GM12874 (cell line): ENCODE results near the gene TMEM183A.
A peak's percentile ranks its signal among the peaks of the same experiment; 100 is the strongest.

Experiments
- TF ChIP-seq, protein P1 (sequence below): IDR thresholded peaks from 2 replicates; pipeline ENCODE4 v1.5.1; 2011; ENCODE audit warnings: low read depth, mild to moderate bottlenecking, control low read depth, low read length, moderate library complexity; ENCODE audit not compliant: insufficient read depth

Gene TMEM183A

GRCh38 chr1:203036537-203036936 lies 29.4 kb downstream of the TMEM183A start:
- TF ChIP-seq, protein P1, sequence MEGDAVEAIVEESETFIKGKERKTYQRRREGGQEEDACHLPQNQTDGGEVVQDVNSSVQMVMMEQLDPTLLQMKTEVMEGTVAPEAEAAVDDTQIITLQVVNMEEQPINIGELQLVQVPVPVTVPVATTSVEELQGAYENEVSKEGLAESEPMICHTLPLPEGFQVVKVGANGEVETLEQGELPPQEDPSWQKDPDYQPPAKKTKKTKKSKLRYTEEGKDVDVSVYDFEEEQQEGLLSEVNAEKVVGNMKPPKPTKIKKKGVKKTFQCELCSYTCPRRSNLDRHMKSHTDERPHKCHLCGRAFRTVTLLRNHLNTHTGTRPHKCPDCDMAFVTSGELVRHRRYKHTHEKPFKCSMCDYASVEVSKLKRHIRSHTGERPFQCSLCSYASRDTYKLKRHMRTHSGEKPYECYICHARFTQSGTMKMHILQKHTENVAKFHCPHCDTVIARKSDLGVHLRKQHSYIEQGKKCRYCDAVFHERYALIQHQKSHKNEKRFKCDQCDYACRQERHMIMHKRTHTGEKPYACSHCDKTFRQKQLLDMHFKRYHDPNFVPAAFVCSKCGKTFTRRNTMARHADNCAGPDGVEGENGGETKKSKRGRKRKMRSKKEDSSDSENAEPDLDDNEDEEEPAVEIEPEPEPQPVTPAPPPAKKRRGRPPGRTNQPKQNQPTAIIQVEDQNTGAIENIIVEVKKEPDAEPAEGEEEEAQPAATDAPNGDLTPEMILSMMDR = no peak

GRCh38 chr1:203037509-203038190 lies 30.5 kb downstream of the TMEM183A start:
- TF ChIP-seq, protein P1 = no peak

DNA sequence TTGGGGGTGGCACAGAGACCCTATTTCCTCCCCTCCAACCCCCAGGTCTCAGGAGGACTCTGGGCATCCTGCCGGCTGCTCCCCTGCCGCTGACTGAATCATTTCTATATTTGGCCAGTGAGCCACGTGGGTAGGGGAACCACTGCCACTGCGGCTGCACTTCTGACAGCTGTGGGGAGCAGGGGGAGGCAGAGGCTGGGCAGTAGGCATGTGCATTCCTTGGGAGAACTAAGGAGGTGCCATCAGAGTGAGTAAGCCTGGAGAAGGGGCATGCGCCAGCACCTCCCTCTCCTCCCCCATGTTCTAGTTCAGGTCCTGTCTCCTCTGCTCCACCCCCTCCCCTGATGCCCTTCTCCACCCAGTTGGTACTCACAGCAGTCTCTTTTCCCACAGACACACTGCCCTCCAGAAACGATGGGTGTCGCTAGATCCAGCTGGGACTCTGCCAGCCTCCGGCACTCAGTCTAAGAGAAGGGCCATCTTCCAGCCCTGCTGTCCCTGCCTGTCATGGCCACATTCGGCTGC lies 31.1 kb downstream of the TMEM183A start:
- TF ChIP-seq, protein P1 = no peak

DNA sequence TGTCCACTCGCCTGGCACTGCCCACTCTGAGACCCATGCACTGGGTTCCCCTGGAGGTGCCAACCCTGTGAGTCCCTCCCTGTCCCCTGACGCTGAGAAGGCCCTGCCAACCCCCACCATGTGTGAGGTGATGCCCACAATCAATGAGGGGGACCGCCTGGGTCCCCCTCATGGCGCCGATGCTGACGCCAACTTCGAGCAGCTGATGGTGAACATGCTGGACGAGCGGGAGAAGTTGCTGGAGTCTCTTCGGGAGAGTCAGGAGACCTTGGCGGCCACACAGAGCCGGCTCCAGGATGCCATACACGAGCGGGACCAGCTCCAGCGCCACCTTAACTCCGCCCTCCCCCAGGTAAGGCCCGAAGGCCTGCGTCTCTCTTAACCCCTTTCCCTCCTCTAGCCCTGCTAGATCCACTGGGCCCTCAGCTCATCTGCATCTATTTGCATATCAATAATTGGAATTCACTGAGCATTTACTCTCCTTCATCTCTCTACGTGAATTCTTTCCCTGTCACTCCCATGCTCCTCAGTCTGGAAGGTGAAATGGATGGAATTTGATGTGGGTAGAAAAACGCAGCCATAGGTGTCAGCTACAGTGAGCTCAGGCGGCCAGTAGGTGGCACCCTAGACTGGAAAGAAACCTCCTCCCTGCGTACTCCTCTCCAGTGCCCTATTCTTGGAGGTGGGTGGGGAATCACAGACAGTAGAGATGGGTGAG lies 31.9 kb downstream of the TMEM183A start:
- TF ChIP-seq, protein P1 = peak; percentile 82

DNA sequence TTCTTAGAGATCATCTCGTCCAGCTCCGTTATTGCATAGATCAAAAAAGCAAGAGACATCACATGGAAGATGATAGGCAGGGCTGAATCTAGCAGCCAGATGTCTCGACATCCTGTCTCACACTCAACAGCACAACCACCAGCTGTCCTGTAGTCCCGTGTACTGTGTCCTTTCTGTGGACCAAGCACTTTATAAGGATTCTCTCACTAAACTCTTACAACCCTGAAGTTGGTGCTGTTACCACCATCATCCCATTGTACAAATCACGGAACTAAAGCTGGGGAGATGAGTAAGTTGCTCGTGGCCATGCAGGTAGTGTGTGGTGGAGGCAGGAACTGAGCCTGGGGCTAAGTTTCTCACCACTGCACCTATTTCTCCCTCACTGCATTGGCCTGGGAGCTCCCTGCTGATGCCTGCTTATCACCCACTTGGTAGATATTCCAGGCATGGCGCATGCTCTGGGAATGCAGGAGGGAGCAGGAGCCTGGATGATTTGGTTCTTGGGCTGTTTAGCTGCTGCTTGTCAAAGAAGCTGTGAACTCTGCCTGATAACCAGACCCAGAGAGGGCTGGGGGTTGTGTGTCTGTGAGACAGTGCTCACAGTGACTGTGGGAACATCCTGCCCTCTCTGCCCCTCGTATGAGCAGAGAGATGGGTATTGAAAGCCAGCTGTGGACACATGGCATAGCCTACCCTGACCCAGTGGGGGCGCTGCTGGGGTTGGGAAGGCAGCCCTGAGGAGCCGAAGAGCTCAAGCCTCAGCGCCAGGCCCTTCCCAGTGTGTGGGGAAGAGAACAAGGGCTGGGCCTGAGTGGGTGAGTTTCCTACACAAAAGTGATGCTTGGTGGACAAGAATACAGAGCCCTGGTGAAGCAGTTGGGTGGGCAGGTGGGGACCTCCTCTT lies 32.7 kb downstream of the TMEM183A start:
- TF ChIP-seq, protein P1 = peak; percentile 47; the same call in 1 of the 2 replicates

DNA sequence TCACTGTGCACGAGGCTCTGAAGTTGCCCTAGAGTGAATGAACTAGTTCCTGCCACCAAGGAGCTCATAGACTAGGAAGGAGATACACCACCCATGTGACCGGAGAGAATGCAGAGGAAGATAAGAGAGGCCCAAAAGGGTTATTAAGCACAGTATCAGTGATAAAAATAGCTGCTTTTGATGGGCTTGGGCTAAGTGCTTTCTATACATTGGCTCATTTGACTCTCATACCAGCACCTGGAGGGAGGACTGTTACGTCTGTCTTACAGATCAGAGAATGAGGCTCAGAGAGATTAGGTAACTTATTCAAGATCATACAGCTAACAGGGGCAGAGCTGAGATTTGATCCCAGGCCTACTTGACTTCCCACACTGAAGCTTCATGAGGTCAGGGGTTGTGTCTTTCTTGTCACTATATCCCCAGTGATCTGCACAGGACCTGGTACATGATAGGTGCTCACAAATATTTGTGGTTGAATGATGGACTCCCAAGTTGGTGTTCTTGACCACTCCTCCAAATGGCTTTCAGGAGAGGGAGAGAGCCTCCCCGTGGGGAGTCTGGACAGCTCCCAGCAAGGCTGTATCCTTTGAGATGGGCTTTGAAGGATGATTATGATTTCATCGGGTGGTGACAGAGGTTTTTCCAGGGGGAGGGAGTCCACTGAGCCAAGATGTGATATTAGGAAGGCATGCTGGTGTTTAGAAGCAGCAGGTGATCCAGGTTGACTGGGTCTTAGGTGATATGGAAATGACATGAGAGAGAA lies 33.5 kb downstream of the TMEM183A start:
- TF ChIP-seq, protein P1 = no peak
